Endothelial cell (in vitro differentiated cells): ENCODE data around the gene RGL1. TPM values are rescaled to one million over a fixed set of nuclear protein-coding genes. Genes with fewer than 3 reads are reported as not detected.

Source experiments
- DNase-seq: peaks from one replicate; pipeline ENCODE4 v3.0.0; 2021; ENCODE audit warnings: low spot score
- H3K27ac Mint-ChIP-seq: one replicate; pipeline ENCODE4 v1.8.0; 2021; ENCODE audit warnings: mixed read lengths, inconsistent platforms; ENCODE audit not compliant: unreplicated experiment
- H3K27me3 Mint-ChIP-seq: one replicate; pipeline ENCODE4 v1.8.0; 2021; ENCODE audit warnings: mild to moderate bottlenecking, moderate library complexity, mixed read lengths, inconsistent platforms; ENCODE audit not compliant: unreplicated experiment
- H3K36me3 Mint-ChIP-seq: one replicate; pipeline ENCODE4 v1.8.0; 2021; ENCODE audit warnings: mild to moderate bottlenecking, low read depth, mixed read lengths, inconsistent platforms; ENCODE audit not compliant: unreplicated experiment
- H3K4me1 Mint-ChIP-seq: one replicate; pipeline ENCODE4 v1.8.0; 2021; ENCODE audit warnings: mild to moderate bottlenecking, mixed read lengths, inconsistent platforms; ENCODE audit not compliant: unreplicated experiment
- H3K4me3 Mint-ChIP-seq: one replicate; pipeline ENCODE4 v1.8.0; 2021; ENCODE audit warnings: mild to moderate bottlenecking, mixed read lengths, inconsistent platforms; ENCODE audit not compliant: unreplicated experiment
- H3K9me3 Mint-ChIP-seq: one replicate; pipeline ENCODE4 v1.8.0; 2021; ENCODE audit warnings: mixed read lengths, inconsistent platforms; ENCODE audit not compliant: unreplicated experiment
- CTCF ChIP-seq: fragments of 200-600 bp; sonication (generic); IDR thresholded peaks from one replicate; pipeline ENCODE4 v1.5.0; 2021; ENCODE audit warnings: antibody characterized with exemption; ENCODE audit not compliant: unreplicated experiment
- total RNA-seq: library from RNA; stranded (reverse); fragmentation: NEBNext Ultra II Directional; extraction: Animal tissue kit (Norgen Biotek cat#: 25700); gene quantifications from one replicate; pipeline ENCODE4 v1.2.1, GENCODE V29; 2021; ENCODE audit not compliant: unreplicated experiment

Gene RGL1
- total RNA-seq, 1 donor from 2014 or later = 60.7 TPM

GRCh38 chr1:183845681-183846080 lies 40.8 kb downstream of the RGL1 start:
- DNase-seq = no peak
- Mint-ChIP-seq H3K36me3 (peaks cover 13% of the 10 kb centered on the region), H3K9me3 (no peaks in the 10 kb centered on the region), H3K27me3 (peaks cover 1% of the 10 kb centered on the region), H3K4me1 (peaks cover 51% of the 10 kb centered on the region), H3K4me3 (peak overlapping the region; percentile 2), H3K27ac (no peak overlapping the region)
- no peak for TF ChIP-seq CTCF

GRCh38 chr1:183847641-183848040 lies 42.7 kb downstream of the RGL1 start:
- peak overlapping the region; percentile 12 for H3K27ac Mint-ChIP-seq
- peaks cover 40% of the 10 kb centered on the region for H3K4me1 Mint-ChIP-seq

GRCh38 chr1:183850852-183851251 lies 45.9 kb downstream of the RGL1 start:
- no peak for TF ChIP-seq CTCF
- DNase-seq = no peak
- Mint-ChIP-seq H3K4me3 (no peak overlapping the region), H3K27ac (no peak overlapping the region), H3K9me3 (no peaks in the 10 kb centered on the region), H3K27me3 (peaks cover 1% of the 10 kb centered on the region), H3K36me3 (peaks cover 13% of the 10 kb centered on the region), H3K4me1 (peaks cover 36% of the 10 kb centered on the region)

More at GRCh38 chr1:183847641-183848040, 42.7 kb downstream of the RGL1 start:
- TF ChIP-seq CTCF = no peak
- Mint-ChIP-seq H3K9me3 (no peaks in the 10 kb centered on the region), H3K36me3 (peaks cover 13% of the 10 kb centered on the region), H3K27me3 (peaks cover 1% of the 10 kb centered on the region), H3K4me3 (no peak overlapping the region)
- no peak for DNase-seq

- Mint-ChIP-seq H3K36me3 (peaks cover 44% of the 10 kb centered on the region), H3K27ac (peak overlapping the region; percentile 48), H3K4me3 (peak overlapping the region; percentile 73), H3K27me3 (peaks cover 4% of the 10 kb centered on the region), H3K9me3 (peaks cover 4% of the 10 kb centered on the region), H3K4me1 (peaks cover 45% of the 10 kb centered on the region)
- no peak for DNase-seq
- TF ChIP-seq CTCF = no peak
These were observed 54.2 kb downstream of the RGL1 start for GRCh38 chr1:183859119-183859518.

DNA sequence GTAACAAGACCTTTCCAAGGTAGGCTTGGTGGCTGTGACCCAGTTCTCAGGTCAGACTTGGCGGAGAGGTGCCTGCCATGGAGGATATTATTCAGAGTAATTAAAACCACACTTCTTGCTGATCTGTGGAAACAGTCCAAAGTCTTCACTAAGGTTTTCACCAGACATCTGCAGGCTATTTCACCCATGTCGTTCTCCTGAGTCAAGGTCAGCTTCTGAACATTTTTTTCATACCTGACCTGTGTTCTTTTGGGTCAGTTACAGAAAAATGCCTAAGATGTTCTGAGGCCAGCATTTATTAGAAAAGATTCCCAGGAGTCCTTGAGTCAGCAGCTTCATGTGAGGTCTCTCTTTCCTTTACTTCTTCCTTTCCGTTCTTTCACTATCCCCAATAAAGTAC lies 54.9 kb downstream of the RGL1 start:
- Mint-ChIP-seq H3K36me3 (peaks cover 44% of the 10 kb centered on the region), H3K4me1 (peaks cover 41% of the 10 kb centered on the region), H3K9me3 (peaks cover 4% of the 10 kb centered on the region), H3K27me3 (peaks cover 4% of the 10 kb centered on the region), H3K27ac (no peak overlapping the region), H3K4me3 (no peak overlapping the region)
- TF ChIP-seq CTCF = no peak
- no peak for DNase-seq
